ENCODE data around the gene PLPPR4. TPM values are rescaled to one million over a fixed set of nuclear protein-coding genes. Genes with fewer than 3 reads are reported as not detected.
A peak's percentile ranks its signal among the peaks of the same experiment; 100 is the strongest.
"Not testable (repeated sequence)": the region's sequence is repeated elsewhere in the genome, so short reads cannot be mapped to it uniquely, and the experiment has no call there.

PLPPR4 gene
- total RNA-seq, 1 experiment from 2014 or later, result 0.34 TPM

DNA sequence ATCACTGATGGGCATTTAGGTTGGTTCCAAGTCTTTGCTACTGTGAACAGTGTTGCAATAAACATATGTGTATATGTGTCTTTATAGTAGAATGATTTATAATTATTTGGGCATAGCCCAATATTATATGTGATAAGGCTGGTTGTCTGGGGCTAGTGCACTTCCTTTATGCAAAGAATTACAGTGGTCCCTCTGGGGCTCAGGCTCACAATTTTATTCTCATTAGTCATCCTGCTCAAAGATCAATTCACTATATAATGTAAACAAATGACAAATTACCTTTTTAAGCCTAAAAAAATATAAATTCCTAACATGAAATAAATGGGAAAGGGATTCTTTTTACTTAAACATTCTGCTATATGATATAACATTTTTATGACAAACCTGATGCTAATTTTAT, 5.0 kb downstream of the PLPPR4 start:
- DNase-seq (ENCODE audit: low read depth), result no peak

DNA sequence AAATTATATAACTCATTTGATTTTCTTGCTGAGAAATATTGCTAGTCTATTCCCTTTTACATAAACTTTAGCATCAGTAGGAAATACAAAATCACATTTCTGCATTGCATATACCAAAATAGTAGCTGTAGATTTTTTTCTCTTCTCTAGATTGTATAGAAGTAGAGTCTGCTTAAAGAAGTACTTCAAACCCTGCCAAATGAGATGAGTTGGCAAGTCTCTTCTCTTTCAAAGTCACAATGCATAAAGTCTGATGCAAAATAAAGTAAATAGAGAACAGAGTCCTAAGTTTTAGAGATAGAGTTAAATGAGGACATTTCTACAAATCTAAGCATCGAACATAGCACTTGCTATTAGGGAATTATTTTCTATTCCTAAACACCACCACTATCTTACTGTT, 6.4 kb downstream of the PLPPR4 start:
- no peak for DNase-seq (ENCODE audit: low read depth)

DNA sequence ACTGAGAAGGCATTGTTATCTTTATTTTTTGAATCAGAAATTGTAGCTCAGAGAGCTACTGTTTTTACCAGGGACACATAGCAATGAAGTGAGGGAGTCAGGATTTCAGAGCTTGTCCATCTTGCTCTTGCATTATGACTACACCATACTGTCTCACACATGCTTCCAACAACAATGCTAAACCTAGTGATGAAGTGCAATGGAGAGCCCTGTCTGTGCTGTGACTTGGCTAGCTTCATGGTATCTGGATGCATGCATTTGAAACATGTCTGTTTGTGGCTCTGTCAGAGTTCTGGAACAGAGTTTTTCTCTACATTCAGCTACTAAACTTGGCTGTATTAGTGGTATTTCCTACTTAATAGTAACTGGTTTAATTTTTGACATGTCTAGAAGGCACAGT, 7.0 kb downstream of the PLPPR4 start:
- DNase-seq (ENCODE audit: low read depth), result no peak

DNA sequence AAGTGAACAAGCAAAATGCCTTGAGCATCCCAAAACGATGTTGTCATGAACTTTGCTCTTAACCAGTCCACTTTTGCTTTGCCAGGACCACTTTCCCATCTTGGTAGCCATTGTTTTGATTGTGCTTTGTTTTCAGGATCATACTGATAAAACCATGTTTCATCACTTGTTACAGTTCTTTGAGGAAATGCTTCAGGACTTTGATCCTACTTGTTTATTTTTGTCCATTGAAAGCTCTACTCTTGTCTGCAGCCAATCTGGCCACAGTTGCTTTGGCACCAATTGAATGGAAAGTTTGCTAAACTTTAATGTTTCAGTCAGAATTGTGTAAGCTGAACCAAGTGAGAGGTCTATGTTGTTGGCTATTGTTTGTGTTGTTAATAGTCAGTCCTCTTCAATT, 12.8 kb downstream of the PLPPR4 start:
- DNase-seq (ENCODE audit: low read depth), result no peak

DNA sequence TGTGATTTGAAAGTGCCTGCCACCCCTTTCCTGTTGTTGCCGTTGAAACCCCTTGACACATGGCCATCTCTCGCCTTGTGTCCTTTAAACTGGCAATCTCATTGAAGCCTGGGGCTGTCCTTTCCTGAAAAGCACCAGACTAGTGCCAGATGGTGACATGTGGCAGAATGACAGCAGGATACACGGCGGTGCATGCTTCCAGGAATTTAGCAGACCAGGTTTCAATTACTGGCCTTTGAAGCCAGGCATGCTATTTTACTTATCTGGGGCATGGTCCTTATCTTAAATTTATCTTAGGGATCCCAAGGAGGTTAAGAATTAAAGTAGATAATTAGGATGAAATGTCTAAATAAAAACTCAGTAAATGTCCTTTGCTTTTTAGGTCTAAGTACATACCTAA, 15.2 kb downstream of the PLPPR4 start:
- no peak for DNase-seq (ENCODE audit: low read depth)

DNA sequence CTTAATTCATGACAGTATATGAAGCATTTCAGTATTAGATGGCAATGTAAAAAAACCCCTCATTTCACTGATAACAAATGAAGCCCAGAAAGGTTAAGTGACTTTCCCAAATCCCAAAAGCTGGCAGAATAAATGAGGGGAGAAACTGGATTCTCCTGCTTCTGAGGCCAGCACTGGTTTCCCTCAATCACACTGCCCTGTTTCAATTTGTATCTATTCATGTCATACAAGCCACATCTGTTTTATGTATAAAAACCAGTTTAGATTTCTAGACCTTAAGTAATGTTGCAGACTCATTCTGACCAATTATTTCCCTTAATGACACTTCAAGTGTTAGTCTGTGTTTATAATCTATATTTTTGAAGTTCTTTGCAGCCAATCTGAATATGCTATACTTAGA, 16.8 kb downstream of the PLPPR4 start:
- no peak for DNase-seq (ENCODE audit: low read depth)

DNA sequence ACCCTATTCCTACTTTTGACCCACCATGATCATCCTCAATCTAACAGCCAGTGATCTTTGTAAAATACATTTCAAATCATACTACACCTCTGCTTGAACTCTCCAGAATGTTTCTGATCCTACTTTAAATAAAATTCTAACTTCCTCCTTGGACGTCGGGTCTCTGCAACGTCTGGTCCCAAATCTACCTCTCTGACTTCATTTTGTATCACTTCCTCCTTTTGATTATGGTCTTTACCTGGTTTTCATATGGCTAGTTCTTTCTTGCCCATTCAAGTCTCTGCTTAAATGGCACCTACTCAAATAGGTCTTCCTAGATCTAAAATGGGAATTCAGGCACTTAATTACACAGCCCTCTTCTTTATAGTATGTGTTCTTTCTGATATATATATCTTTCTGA, 18.2 kb downstream of the PLPPR4 start:
- no peak for DNase-seq (ENCODE audit: low read depth)

DNA sequence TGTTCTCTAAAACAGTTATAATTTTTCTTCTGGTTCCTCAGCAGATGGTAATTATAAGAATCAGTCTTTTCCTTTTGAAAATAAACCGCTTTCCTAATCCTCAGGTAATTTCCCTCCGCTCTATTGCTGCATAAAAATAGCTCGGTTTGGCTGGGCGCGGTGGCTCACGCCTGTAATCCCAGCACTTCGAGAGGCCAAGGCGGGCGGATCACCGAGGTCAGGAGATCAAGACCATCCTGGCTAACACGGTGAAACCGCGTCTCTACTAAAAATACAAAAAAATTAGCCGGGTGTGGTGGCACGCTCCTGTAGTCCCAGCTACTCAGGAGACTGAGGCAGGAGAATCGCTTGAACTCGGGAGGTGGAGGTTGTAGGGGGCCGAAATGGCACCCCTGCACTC, 19.2 kb downstream of the PLPPR4 start:
- DNase-seq (ENCODE audit: low read depth), result not testable (repeated sequence)

DNA sequence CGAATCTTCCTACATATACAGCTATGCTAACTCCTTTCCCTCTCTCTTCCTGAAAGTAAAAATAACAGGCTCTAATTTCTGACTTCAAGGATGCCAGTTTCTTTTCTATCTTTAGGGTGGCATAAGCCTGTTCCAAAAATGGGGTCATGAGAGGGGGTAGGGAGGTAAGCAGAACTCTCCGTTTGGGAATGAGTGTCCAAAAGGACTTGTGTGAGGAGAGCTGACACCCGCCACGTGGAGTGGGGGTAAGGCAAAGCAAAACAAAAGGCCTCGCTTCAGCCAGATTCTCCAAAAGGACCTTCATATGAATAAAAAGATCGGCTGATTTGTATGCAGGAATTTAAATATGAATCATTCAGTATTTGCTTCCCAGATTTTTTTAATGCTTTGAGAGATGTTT, 28.6 kb downstream of the PLPPR4 start:
- DNase-seq (ENCODE audit: low read depth), result no peak

DNA sequence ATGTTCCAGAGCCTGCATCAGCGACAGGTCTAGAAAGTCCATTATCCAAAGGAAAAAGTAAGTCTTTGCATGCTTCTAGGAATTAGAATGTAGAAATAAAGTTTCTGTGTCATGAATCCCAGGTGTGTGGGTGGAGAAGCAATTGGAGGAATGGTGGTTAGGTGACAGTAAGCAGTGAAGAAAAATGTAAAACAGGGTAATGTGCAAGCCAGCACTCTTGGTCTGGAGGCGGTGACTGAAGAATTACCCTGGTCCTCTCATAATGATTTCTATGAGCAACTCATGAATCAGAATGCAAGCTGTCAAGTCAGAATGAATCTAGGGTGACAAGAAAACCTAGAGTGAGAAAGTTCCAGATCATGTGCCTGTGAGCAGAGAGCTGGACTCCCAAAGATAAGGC, 33.6 kb downstream of the PLPPR4 start:
- no peak for DNase-seq (ENCODE audit: low read depth)

DNA sequence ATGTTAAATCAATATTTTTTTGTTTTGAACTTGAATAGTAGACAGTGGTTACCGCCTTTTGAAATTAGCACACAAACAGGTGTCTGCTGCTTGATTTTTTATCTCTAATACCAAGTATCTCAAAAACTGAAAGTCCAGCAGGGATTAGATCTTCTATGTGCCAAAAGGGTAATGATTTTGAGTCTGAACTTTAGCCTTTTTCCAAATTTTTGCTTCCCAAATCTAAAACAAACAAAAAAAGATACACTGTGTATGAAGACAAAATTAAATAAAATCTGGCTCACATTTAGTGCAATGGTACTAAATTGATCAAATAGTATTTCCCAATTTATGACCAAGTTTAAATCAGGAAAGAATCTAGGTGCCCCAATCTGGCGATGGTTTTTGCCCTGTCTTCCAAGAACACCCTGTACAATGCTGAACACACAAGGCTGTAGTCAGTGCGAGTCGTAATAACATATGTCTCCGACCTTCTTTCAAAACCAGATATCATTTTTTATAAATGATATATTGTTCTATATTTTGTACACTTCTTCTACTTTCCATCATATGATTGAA, 40.5 kb downstream of the PLPPR4 start:
- no peak for DNase-seq (ENCODE audit: low read depth)

DNA sequence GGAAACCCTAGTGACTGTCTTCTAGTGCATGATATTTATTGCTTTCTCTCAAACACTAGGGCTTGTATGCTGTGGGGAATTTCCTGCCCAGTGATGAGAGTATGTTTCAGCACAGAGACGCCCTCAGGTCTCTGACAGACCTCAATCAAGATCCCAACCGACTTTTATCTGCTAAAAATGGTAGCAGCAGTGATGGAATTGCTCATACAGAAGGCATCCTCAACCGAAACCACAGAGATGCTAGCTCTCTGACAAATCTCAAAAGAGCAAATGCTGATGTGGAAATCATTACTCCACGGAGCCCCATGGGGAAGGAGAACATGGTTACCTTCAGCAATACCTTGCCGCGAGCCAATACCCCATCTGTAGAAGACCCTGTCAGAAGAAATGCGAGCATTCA, 41.3 kb downstream of the PLPPR4 start:
- peak; percentile 72 for DNase-seq (ENCODE audit: low read depth)

DNA sequence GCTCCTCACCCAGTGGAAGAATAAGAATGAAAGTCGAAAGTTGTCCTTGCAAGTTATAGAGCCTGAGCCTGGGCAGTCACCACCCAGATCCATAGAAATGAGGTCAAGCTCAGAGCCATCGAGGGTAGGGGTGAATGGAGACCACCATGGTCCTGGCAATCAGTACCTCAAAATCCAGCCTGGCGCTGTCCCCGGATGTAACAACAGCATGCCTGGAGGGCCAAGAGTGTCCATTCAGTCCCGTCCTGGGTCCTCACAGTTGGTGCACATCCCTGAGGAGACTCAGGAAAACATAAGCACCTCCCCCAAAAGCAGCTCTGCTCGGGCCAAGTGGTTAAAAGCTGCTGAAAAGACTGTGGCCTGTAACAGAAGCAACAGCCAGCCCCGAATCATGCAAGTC, 41.8 kb downstream of the PLPPR4 start:
- no peak for DNase-seq (ENCODE audit: low read depth)

DNA sequence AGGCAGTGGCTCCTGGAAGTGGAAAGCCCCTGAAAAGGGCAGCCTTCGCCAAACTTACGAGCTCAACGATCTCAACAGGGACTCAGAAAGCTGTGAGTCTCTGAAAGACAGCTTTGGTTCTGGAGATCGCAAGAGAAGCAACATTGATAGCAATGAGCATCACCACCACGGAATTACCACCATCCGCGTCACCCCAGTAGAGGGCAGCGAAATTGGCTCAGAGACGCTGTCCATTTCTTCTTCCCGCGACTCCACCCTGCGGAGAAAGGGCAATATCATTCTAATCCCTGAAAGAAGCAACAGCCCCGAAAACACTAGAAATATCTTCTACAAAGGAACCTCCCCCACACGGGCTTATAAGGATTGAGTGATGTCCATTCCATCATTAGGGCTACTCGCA, 42.4 kb downstream of the PLPPR4 start:
- no peak for DNase-seq (ENCODE audit: low read depth)

DNA sequence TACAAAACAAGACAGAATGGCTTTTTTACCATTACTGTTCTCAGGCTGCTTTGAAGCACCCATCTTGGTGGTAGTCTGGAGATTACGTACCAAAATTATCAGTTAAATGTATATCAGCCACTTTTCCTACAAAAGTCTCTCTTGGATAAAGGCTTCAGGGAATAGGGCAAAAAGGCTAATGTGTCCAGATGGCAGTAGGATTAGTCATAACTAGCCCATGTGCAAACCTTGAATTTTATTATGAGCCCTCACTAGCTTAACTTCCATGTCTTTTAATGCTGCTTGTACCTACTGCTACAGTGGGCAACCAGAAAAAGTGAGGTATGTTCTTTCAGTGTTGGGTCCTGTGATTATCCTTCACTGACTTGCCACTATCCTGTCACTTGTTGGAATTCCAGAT, 51.0 kb downstream of the PLPPR4 start:
- DNase-seq (ENCODE audit: low read depth), result peak; percentile 13

DNA sequence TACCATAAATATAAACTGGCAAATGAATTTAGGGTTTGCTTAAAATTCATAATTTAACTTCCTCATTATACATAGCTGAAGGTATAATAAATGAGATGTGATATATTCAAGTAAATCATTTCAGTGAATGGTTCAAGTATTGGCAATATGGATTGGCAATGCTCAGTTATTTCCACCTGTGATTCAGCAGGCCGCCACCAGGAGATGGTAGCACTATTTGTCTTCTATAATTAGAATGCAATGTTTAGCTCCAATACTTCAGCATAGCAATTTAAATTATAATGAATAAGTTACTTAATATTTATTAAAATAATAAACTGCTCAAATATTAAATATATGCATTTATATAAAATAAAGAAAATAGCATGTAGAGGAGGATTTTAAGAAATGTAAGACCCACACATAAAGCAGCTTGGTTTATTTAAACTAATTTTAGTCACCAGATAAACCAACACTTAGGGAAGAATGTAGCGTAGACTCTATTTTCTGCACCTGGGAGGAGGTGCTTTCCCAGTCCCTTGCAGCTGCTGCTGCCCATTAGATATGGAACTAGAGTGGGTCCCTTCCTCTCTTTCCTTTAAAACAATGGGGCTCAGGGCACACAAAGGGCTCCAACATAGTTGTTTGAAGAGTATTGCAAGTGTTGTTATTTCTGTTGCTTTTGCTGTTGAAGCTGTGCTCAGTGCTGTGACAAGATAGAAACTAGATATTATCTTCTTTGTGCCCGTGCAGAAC, 62.1 kb downstream of the PLPPR4 start:
- no peak for DNase-seq (ENCODE audit: low read depth)

DNA sequence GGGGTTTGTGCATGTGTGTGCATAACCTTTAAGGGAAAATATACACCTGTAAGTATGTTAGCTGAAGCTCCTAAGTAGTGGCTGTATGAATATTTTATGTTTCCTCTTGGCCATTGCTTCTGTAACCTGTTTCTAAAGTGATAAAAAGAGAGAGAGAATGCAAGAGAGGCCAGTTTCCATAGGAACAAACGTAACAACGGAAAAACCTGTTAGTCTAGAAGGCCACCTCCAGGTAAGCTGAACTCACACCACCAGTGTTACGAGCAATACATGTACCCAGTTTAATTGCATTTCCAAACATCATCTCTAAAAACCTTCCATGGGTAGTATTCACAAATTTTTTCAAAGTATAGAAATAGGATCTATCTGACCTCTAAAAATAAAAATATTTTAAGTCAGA, 63.1 kb downstream of the PLPPR4 start:
- DNase-seq (ENCODE audit: low read depth), result no peak

DNA sequence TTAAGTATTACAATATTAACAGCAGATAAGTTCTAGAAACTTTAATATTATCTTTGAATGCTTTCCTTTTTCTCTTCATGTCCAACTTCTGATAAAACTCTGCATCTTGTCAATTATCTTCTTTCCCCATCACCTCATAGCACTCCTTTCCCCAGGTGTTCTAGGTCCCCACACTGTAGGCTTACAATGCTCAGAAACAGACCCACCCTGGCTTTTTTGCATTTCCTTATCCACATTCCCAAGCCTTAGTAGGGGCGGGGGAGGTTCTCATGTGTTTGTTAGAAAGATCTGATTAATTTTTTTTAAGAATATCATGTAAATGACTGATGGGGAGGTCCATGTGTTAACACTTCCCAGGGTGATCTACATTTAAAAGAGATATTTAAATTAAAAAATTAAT, 63.9 kb downstream of the PLPPR4 start:
- no peak for DNase-seq (ENCODE audit: low read depth)

DNA sequence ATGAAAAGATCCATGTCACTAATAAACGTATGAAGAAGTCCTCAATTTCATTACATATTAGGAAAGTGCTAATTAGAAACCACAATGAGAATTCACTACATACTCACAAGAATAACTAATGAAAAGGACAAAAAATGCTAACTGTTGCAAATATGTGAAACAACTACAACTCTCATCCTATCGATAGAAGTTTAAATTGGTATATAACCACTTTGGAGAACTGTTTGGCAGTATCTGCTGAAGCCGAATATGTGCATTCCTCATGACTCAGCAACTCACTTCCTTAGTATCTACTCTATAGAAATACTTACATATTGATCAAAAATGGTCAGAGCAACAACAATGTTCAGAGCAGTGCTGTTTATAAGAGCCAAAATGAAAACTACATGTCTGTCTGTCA, 66.8 kb downstream of the PLPPR4 start:
- no peak for DNase-seq (ENCODE audit: low read depth)

DNA sequence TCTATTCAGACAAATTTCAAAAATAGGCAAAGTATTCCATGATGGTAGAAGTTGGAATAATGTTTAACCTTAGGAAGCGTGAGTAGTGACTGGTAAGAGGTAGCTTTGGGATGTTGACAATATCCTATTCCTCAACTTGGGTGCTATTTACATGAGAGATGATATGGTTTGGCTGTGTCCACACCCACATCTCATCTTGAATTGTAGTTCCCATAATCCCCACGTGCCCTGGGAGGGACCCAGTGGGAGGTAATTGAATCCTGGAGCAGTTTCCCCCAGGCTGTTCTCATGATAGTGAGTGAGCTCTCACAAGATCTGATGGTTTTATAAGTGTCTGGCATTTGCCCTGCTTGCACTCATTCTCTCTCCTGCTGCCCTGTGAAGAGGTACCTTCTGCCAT, 67.3 kb downstream of the PLPPR4 start:
- no peak for DNase-seq (ENCODE audit: low read depth)

DNA sequence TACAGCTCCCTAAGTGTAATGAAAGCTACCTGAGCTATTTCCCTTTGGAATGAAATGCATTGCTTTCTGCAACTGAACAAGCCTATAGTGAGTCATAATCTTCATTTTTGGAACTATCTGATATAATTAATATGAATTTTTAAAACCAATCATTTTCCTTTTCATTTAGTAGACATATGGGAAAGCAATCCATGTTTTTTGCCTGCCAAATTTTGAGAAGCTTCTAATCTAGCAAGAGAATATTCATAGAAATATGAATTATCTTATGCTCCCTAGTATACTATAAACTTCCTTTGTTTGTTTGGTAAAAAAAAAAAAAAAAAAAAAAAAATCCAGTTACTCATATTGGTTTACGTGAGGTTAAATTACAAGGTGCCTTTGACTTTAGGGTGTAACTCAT, 68.3 kb downstream of the PLPPR4 start:
- no peak for DNase-seq (ENCODE audit: low read depth)

DNA sequence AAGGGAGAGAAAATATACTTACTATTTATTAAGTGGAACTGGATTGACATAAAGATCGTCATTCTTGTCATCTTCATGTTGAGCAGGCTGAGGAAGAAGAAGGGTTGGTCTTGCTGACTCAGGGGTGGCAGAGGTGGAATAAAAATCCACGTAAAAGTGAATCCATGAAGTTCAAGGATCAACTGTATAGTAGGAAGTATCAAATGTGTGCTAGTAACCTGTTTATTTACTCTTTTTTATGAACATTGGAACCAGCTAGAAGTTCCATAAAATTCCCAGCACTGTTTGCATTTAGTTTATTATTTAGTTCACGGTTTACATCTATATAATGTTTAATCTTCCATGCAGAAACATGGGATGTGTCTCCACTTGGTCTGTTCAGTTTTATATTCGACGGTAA, 70.7 kb downstream of the PLPPR4 start:
- DNase-seq (ENCODE audit: low read depth), result no peak

DNA sequence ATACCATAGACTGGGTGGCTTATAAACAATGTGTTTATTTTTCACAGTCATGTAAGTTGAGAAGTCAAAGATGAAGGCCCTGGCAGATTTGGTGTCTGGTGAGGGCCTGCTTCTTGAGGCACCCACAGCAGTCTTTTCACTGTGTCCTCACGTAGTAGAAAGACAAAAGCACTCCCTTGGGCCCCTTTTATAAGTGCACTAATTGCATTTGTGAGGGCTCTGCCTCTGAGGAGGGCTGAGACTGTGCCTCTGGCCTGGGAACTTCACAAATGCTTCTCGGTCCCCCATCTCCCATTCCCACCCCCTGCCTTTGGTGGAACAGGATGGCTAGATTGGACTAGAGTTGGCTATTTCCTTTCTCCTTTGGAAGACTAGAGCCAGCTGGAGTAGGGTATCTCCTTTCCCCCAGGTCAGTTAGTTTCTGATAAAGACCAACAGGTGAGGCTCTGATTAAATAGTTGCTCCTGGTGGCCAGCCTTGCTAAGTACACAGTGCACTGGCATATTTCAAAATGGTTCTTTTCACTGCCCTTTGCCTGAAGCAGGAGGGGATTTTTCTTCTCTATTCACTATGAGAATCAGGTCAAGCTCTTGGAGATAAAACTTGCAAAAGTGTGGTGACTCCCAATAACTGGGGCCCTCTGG, 82.9 kb downstream of the PLPPR4 start:
- DNase-seq (ENCODE audit: low read depth), result peak; percentile 15
